GM18498 (cell line): ENCODE measurements around the gene RAB4A.

ENCODE experiments used
- ATAC-seq: cut with Tn5 transposase; IDR thresholded peaks from one replicate; pipeline ENCODE4 v1.9.1; 2021; ENCODE audit warnings: mild to moderate bottlenecking, moderate library complexity; ENCODE audit not compliant: unreplicated experiment

Gene RAB4A

GRCh38 chr1:229243638-229244037 is 27.3 kb upstream of the RAB4A start:
- ATAC-seq = no peak

DNA sequence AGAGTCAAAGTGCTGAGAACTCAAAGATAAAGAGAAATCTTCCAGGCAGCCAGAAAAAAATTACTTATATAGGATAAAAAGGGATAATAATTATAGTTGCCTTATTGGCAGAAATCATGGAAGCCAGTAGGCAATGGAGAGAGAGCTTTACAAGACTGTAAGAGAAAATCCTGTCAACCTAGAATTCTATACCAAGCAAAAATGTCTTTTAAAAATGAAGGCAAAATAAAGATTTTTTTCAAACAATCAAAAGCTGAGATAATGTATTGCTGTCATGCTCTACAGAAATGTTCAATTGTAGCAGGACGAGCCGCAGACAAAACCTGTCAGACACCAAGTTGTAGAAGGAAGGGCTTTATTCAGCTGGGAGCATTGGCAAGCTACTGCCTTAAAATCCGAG is 26.8 kb upstream of the RAB4A start:
- ATAC-seq = no peak

- ATAC-seq = no peak
Measured at GRCh38 chr1:229247871-229248270, 23.0 kb upstream of the RAB4A start.

DNA sequence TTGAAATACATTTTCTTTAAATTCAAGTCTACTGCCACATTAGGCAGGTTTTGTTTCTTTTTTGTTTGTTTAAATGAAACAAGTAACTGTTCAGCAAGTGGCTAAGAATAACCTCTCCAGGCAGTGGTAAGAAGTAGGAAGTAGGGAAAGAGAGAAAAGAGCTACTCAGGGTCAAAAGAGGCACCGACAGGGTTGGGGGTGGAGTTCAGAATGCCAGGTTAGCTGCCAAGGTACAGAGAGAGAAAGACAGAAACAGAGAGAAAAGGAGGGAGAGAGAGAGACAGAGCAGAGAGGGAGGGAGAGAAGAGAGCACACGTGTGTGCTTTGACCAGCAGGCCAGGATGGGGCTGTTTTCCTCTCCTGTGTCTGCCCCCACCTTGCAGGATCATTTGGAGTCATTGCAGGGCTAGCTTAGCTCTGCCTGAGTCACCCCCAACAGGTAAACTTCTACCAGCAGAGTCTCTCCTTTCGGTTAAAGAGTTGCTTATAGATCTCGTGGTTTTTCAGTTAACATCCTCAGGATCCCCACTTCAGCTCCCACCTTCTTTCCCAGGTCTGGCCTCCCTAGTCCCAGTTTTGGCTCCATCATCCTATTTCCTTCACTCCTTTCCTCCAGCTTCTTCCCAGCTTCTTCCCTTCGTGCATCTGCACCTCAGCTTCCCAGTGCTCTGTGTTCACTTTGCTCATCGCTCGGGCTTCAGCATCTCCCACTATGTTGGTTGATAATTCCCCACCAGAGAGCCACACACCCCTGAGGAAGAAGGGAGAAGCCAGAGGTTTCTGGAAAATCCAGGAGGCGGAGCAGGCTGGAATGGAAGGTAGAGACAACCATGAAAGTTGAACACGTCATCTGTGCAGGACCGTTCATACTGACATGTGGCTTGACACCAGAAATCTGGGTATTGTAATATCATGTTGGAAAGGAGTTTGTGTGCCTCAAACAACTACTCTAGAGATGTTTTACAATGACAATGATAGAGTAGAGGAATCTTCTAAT is 21.8 kb upstream of the RAB4A start:
- ATAC-seq = no peak

DNA sequence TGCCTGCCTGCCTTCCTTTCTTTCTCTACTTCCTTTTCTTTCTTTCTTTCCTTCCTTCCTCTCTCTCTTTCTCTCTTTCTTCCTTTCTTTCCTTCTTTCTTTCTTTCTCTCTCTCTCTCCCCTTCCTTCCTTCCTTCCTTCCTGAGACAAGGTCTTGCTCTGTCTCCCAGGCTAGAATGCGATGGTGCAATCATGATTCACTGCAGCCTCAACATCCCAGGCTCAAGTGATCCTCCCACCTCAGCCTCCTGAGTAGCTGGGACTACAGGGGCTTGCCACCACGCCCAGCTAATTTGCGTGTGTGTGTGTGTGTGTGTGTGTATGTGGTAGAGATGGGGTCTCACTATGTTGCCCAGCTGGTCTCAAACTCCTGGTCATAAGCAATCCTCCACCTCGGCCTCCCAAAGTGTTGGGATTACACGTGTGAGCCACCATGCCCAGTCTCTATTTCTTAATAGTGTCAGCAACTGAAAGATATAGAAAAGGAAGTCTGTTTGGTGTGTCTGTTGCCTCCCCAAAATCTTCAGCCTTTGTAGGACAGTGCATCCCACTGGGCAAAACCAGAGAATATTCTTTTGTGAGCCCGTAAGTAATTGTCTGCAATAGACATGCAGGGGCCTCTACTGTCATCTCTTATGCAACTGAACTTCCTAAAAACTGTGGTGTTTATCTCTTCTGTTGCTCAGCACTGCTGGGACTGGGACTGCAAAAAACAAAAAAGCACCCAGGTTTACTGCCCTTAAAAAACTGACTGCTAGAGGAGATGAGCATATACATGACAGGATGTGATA is 20.9 kb upstream of the RAB4A start:
- ATAC-seq = no peak

GRCh38 chr1:229251185-229251584 is 19.7 kb upstream of the RAB4A start:
- ATAC-seq = no peak

GRCh38 chr1:229252228-229252984 is 18.5 kb upstream of the RAB4A start:
- no peak for ATAC-seq

DNA sequence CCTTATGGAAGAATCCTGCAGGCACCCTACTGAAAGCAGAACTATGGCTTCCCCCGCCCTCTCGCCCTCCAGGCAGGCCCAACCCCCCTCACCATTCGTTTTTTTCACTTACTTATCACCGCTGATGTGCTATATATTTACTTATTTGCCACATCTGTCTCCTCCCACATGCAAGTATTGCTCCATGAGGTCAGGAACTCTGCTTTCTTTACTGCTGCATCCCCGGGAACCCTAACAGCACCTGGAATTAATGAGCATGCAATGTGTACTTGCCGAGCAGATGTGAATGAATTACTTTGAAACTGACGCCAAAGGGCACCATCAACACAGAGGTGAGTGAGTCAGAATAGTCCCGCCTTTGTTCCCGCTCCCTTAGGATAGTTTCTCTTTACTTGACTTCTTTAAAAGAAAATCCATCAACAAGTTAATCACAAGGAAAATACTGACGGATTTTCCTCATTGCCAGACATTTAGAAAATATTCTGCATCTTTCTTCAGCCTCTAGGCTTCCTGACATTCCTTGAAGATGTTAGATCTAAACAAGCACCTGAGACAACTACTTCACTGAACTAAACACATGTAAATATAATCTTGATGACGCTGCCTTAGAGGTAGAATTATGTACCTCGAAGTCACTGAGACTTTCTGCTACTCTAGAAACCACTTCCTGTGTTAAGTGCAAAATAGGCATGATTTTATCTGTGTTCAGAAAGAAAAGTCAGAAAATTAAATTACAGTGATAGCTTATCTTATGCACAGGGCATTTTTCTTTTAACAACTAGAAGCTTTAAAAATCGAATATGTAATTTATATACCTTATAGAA is 17.5 kb upstream of the RAB4A start:
- peak; percentile 73 for ATAC-seq

DNA sequence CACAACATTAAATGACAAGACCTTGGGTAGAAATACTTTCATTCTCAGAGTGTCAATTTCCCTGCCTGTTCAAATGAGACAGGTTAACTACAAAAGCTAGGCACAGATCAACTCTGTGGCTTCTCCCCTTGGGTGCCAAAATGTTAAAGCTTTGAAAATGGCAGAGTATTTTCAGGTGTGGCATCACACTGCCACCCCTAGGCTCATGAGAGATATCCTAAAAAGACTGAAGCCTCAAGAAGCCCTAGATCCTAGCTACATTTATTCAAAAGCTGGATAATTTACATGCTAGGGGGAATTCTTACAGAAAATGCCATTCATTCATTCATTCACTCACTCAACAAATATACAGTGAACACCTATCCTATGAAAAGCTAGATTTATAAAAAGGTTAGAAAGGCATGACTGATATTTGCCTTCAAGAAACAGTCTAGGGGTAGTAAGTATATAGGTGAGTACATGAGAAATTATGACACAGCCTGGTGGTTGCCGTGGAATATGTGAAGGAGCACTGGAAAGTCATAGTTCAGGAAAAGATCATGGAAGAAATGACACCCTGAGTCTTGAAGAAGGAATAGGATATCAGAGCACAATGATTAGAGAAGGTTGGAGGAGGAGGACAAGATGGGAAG is 15.9 kb upstream of the RAB4A start:
- no peak for ATAC-seq

GRCh38 chr1:229258031-229258756 is 12.7 kb upstream of the RAB4A start:
- ATAC-seq = no peak

GRCh38 chr1:229258757-229259060 is 12.2 kb upstream of the RAB4A start:
- ATAC-seq = no peak

- no peak for ATAC-seq
Measured at GRCh38 chr1:229260297-229260696, 10.6 kb upstream of the RAB4A start.

DNA sequence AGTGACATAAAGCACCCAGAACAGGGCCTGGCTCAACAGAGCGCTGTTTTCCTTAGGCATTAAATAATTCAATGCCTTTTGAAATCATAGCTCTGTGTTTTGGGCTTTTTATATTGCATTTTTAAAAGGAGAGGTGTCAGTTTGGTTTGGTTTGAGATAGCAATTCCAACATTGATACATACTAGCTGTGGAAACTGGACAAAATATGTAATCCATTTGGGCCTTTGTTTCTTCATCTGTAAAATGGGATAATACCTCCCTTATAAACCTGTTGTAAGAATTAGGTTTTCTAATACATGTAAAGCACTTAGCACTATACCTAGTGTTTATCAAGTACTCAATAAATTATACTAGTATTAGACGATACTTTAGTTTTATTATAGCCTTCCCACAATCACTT is 8.7 kb upstream of the RAB4A start:
- ATAC-seq = no peak

- ATAC-seq = no peak
Measured at GRCh38 chr1:229263254-229263653, 7.7 kb upstream of the RAB4A start.

DNA sequence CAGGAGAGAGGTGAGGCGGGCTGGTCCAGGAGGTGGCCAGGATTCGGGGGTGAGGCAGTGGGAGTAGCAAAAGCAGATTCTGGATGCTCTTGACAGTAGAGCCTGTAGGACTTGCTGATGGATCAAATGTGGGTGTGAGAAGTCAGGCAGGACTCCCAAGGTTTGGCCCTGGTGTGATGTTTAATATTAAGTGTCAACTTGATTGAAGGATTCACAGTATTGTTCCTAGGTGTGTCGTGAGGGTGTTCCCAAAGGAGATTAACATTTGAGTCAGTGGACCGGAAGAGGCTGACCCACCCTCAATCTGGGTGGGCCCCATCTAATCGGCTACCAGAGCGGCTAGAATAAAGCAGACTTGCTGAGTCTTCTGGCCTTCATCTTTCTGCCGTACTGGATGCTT is 6.8 kb upstream of the RAB4A start:
- no peak for ATAC-seq

- no peak for ATAC-seq
Measured at GRCh38 chr1:229264487-229264886, 6.4 kb upstream of the RAB4A start.

GRCh38 chr1:229266274-229266673 is 4.6 kb upstream of the RAB4A start:
- ATAC-seq = no peak

GRCh38 chr1:229266832-229267500 is 3.9 kb upstream of the RAB4A start:
- ATAC-seq = no peak

DNA sequence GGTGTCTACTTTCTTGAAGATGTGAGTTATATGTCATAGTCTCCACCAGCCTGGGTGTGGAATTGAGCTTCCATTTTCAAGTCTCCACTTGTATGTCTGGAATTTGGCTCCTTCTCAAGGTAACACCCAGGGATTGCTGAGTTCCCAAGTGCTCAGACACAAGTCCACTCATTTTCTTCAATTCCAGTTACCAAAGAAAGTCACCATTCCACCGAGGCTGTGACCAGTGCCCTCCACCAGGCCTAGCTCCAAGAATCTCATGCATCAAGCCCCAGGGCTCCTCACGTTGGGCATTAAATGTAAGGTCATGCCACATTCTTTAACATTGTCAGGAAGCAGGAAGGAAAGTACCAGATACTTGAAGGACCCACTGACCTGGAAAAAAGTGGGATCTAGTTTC is 2.4 kb upstream of the RAB4A start:
- no peak for ATAC-seq
